ENCODE results near the gene DUS4L.

The DUS4L gene

DNA sequence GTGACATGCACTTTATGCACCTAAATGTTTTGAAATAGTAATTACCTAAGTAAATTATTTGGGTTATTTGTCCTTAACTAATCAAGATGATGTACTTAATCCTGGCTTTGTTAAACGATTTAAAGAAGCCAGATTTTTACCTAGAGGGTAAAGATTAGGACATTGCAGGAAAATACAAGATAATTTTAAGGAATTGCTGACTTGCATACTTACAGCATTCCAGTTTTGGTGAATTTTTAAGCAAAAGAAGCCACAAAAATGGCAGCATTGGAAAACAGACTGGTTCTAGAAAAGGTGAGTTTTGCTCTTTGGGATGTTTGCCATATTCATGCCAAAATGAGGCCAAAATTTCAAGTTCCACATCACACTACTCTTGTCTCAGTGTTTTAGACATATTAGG lies 49.7 kb downstream of the DUS4L start:
- DNase-seq (ENCODE audit: low spot score in 2 of 2), result no peak
- in situ Hi-C loops (cut with MboI; ENCODE audit: low sequenced_read_pairs), result no loop called here
- no peaks in the 10 kb centered on the region for H3K9me3 ChIP-seq
- H3K4me3 ChIP-seq, result no peak overlapping the region
- H3K4me1 ChIP-seq, result no peaks in the 10 kb centered on the region
- no peaks in the 10 kb centered on the region; the same call in 1 of the 2 replicates for H3K36me3 ChIP-seq (replicated peaks)
- no peaks in the 10 kb centered on the region for H3K27me3 ChIP-seq (ENCODE audit: low read depth)

DNA sequence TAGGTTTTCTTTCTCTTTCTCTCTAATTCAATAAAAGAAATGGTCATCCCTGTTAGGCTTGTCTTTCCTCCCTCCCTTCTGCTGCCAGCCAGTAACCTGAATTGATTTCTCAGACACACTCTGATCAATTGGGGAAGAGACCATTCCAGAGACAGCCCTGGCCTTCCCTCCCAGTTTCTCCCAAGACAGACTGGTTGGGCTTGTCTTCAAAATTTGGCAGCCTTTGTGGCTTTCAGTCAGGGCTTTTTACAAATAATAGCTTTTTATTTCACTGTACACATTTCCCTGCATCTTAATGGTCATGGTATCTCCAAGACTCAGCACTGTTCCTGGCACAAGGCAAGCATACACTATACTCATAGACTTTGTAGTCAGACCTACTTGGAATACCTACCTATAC lies 50.2 kb downstream of the DUS4L start:
- DNase-seq (ENCODE audit: low spot score in 2 of 2), result no peak
- no peaks in the 10 kb centered on the region for H3K9me3 ChIP-seq
- no peaks in the 10 kb centered on the region; the same call in 1 of the 2 replicates for H3K36me3 ChIP-seq (replicated peaks)
- no peak overlapping the region for H3K4me3 ChIP-seq
- H3K27me3 ChIP-seq (ENCODE audit: low read depth), result no peaks in the 10 kb centered on the region
- in situ Hi-C loops (cut with MboI; ENCODE audit: low sequenced_read_pairs), result no loop called here
- no peaks in the 10 kb centered on the region for H3K4me1 ChIP-seq

DNA sequence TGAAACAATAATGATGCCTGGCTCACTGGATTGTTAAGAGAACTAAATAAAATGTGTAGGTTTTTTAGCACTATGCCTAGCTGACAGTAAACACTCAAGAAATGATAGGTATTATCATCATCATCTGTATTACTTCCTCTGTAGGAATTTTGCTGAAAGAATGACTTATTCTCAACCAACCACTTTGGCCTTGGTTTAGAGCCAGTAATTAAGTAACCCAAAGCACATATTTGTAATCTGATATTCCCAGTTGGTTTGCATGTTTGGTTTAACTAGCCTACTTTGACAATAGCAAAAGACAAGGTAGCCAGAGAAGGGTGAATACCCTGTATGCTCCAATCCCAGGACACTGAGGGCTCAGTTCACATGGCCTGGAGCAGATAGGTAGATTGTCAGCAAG lies 50.7 kb downstream of the DUS4L start:
- in situ Hi-C loops (cut with MboI; ENCODE audit: low sequenced_read_pairs), result no loop called here
- H3K36me3 ChIP-seq (replicated peaks), result no peaks in the 10 kb centered on the region; the same call in 1 of the 2 replicates
- H3K27me3 ChIP-seq (ENCODE audit: low read depth), result no peaks in the 10 kb centered on the region
- no peak for DNase-seq (ENCODE audit: low spot score in 2 of 2)
- no peaks in the 10 kb centered on the region for H3K9me3 ChIP-seq
- no peaks in the 10 kb centered on the region for H3K4me1 ChIP-seq
- no peak overlapping the region for H3K4me3 ChIP-seq

GRCh38 chr7:107615910-107616680 lies 52.3 kb downstream of the DUS4L start:
- Histone ChIP-seq H3K9me3 (no peaks in the 10 kb centered on the region), H3K4me1 (no peaks in the 10 kb centered on the region), H3K27me3 (ENCODE audit: low read depth) (no peaks in the 10 kb centered on the region), H3K4me3 (no peak overlapping the region), H3K36me3 (replicated peaks) (no peaks in the 10 kb centered on the region; the same call in 1 of the 2 replicates)
- DNase-seq (ENCODE audit: low spot score in 2 of 2), result no peak
- in situ Hi-C loops (cut with MboI; ENCODE audit: low sequenced_read_pairs), result no loop called here

GRCh38 chr7:107622429-107622828 lies 58.7 kb downstream of the DUS4L start:
- no peaks in the 10 kb centered on the region for H3K9me3 ChIP-seq
- H3K36me3 ChIP-seq (replicated peaks), result no peaks in the 10 kb centered on the region
- in situ Hi-C loops (cut with MboI; ENCODE audit: low sequenced_read_pairs), result no loop called here
- no peaks in the 10 kb centered on the region for H3K4me1 ChIP-seq
- no peaks in the 10 kb centered on the region for H3K27me3 ChIP-seq (ENCODE audit: low read depth)
- H3K4me3 ChIP-seq, result no peak overlapping the region
- no peak for DNase-seq (ENCODE audit: low spot score in 2 of 2)

- Histone ChIP-seq H3K9me3 (no peaks in the 10 kb centered on the region), H3K36me3 (replicated peaks) (no peaks in the 10 kb centered on the region), H3K4me3 (no peak overlapping the region), H3K27me3 (ENCODE audit: low read depth) (no peaks in the 10 kb centered on the region), H3K4me1 (no peaks in the 10 kb centered on the region)
- in situ Hi-C loops (cut with MboI; ENCODE audit: low sequenced_read_pairs), result no loop called here
- DNase-seq (ENCODE audit: low spot score in 2 of 2), result no peak
Measured at GRCh38 chr7:107622894-107623293, 59.1 kb downstream of the DUS4L start.

DNA sequence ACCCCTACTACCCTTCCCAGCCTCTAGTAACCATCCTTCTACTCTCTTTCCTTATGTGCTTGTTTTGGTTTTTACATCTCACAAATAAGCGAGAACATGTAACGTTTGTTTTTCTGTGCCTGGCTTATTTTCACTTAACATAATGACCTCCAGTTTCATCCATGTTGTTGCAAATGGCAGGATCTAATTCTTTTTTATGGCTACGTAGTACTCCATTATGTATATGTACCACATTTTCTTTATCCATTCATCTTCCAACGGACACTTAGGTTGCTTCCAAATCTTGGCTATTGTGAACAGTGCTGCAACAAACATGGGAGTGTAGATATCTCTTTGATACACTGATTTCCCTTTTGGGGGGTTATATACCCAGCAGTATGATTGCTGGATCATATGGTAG lies 63.2 kb downstream of the DUS4L start:
- in situ Hi-C loops (cut with MboI; ENCODE audit: low sequenced_read_pairs), result no loop called here
- no peak for DNase-seq (ENCODE audit: low spot score in 2 of 2)
- H3K27me3 ChIP-seq (ENCODE audit: low read depth), result no peaks in the 10 kb centered on the region
- H3K4me3 ChIP-seq, result no peak overlapping the region
- no peaks in the 10 kb centered on the region for H3K9me3 ChIP-seq
- no peaks in the 10 kb centered on the region for H3K4me1 ChIP-seq
- no peaks in the 10 kb centered on the region for H3K36me3 ChIP-seq (replicated peaks)
